NB4 (cell line): ENCODE results near the gene LIMD2.

Experiments
- CTCF ChIP-seq: IDR thresholded peaks from one replicate; pipeline ENCODE4 v1.5.1; 2012; ENCODE audit warnings: low read depth, low read length
- MAX ChIP-seq: IDR thresholded peaks from 2 replicates; pipeline ENCODE4 v1.6.1; 2011; ENCODE audit warnings: low read depth, low read length
- POLR2A ChIP-seq: IDR thresholded peaks from 2 replicates; pipeline ENCODE4 v1.6.1; 2011; ENCODE audit warnings: mild to moderate bottlenecking; ENCODE audit not compliant: insufficient read length; ENCODE audit errors: extremely low read depth

GRCh38 chr17:63647936-63648335 lies 52.0 kb downstream of the LIMD2 start:
- TF ChIP-seq CTCF (no peak), MAX (no peak), POLR2A (no peak)
